ENCODE data around the gene FLT3. TPM values are rescaled to one million over a fixed set of nuclear protein-coding genes. Genes with fewer than 3 reads are reported as not detected.

Gene FLT3
- total and polyA plus RNA-seq, 9 of the 15 experiments (the other 6 are each of a cell fraction or from before 2014, with no cell fraction given), result not detected

DNA sequence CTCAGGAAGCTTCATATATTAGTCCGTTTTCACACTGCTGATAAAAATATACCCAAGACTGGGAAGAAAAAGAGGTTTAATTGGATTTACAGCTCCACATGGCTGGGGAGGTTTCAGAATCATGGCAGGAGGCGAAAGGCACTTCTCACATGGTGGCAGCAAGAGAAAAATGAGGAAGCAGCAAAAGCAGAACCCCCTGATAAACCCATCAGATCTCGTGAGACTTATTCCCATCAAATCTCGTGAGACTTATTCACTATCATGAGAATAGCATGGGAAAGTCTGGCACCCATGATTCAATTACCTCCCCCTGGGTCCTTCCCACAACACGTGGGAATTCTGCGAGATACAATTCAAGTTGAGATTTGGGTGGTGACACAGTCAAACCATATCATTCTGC lies 23.1 kb downstream of the FLT3 start:
- ChIA-PET POLR2A (no interaction called here), CTCF (ENCODE audit: low intra/inter-chr PET ratio) (no interaction called here)
- intact Hi-C loops (cut with micrococcal nuclease) (no loop called here), in situ Hi-C loops (cut with MboI) (no loop called here)
- Histone ChIP-seq H3K27me3 (ENCODE audit: control insufficient read depth in 2 of 2, insufficient read depth in 2 of 2, low read length in 2 of 2) (no peaks in the 10 kb centered on the region; a peak in 1 of 5 replicates), H2AFZ (ENCODE audit: low read depth, low read length) (no peak overlapping the region), H3K4me3 (no peak overlapping the region), H3K4me1 (replicated peaks in 1 of 2; ENCODE audit: control insufficient read depth in 2 of 2, insufficient read depth in 2 of 2, low read length in 2 of 2) (no peaks in the 10 kb centered on the region), H3K27ac (ENCODE audit: extremely low read depth, low read depth, low read length) (no peak overlapping the region), H3K36me3 (ENCODE audit: control insufficient read depth, insufficient read depth, low read length) (no peaks in the 10 kb centered on the region), H3K9ac (ENCODE audit: insufficient read depth in 1 of 2, low read depth in 2 of 2, low read length in 2 of 2) (no peak overlapping the region), H3K9me3 (replicated peaks; ENCODE audit: control insufficient read depth, insufficient read depth, low read depth, low read length) (no peaks in the 10 kb centered on the region), H3K79me2 (ENCODE audit: control insufficient read depth, insufficient read depth, low read length) (no peaks in the 10 kb centered on the region), H3K4me2 (ENCODE audit: insufficient read depth, low read length) (no peak overlapping the region), H4K20me1 (replicated peaks; ENCODE audit: control insufficient read depth, insufficient read depth, low read length) (no peaks in the 10 kb centered on the region), H3K9me1 (ENCODE audit: control insufficient read depth, insufficient read depth, low read length) (no peaks in the 10 kb centered on the region)
- ATAC-seq (no peak), DNase-seq (ENCODE audit: extremely low read depth in 1 of 4, low spot score in 3 of 4) (no peak), FAIRE-seq (no peak)
- no TSS peak for BruUV-seq (replicated peaks)
- WGBS (ENCODE audit: insufficient coverage, low coverage, missing lambda C conversion rate), result 3% methylated on average over 5 of the region's 6 CpGs
- TF ChIP-seq CREB3 (tag; conservative IDR thresholded peaks at IDR 0.05; ENCODE audit: low read depth) (no peak), FOXJ2 (tag; IDR thresholded peaks at IDR 0.05) (no peak), ZNF696 (CRISPR knock-in tag; conservative IDR thresholded peaks at IDR 0.05) (no peak), RBM34 (IDR thresholded peaks at IDR 0.05; ENCODE audit: borderline replicate concordance, insufficient read depth, low read length) (no peak), E2F3 (CRISPR knock-in tag; IDR thresholded peaks at IDR 0.05) (no peak), ZNF561 (CRISPR knock-in tag; conservative IDR thresholded peaks at IDR 0.05) (no peak), SMAD4 (CRISPR knock-in tag; conservative IDR thresholded peaks at IDR 0.05) (no peak), RBM17 (IDR thresholded peaks at IDR 0.05; ENCODE audit: borderline replicate concordance, low read depth, low read length) (no peak), NBN (IDR thresholded peaks at IDR 0.05; ENCODE audit: low read depth) (no peak), ELF2 (CRISPR knock-in tag; IDR thresholded peaks at IDR 0.05) (no peak), MAFF (IDR thresholded peaks at IDR 0.05; ENCODE audit: low read length) (no peak), MYC (IDR thresholded peaks at IDR 0.05; ENCODE audit: low read depth, low read length) (0 out of 2 replicates have a peak, but pooled peaks have one; percentile 15), MYC (CRISPR knock-in tag; IDR thresholded peaks at IDR 0.05; ENCODE audit: borderline replicate concordance, low read depth) (no peak), SRSF3 (IDR thresholded peaks at IDR 0.05; ENCODE audit: insufficient read depth, low read length) (no peak), CHD2 (IDR thresholded peaks at IDR 0.05; ENCODE audit: low read depth, low read length) (peak; percentile 64), TRIM25 (IDR thresholded peaks at IDR 0.05; ENCODE audit: borderline replicate concordance) (no peak), ZKSCAN8 (CRISPR knock-in tag; IDR thresholded peaks at IDR 0.05) (no peak), CLOCK (CRISPR knock-in tag; IDR thresholded peaks at IDR 0.05; ENCODE audit: borderline replicate concordance) (no peak), SMARCE1 (IDR thresholded peaks at IDR 0.05) (no peak), ZNF766 (CRISPR knock-in tag; conservative IDR thresholded peaks at IDR 0.05) (0 out of 2 replicates have a peak, but pooled peaks have one; percentile 58)

Data from K562 (cell line).